ENCODE measurements around the gene ZNF385A.

- TF ChIP-seq CTCF (IDR thresholded peaks at IDR 0.05; ENCODE audit: low read depth, low read length, missing input control) (no peak), JUND (IDR thresholded peaks at IDR 0.05) (no peak), YY1 (IDR thresholded peaks at IDR 0.05) (no peak), RAD21 (IDR thresholded peaks at IDR 0.05) (no peak), REST (IDR thresholded peaks at IDR 0.05) (no peak), SP1 (IDR thresholded peaks at IDR 0.05) (no peak)
Measured at GRCh38 chr12:54390176-54390667, 5.7 kb upstream of the ZNF385A start.
